Activated CD4-positive, alpha-beta T cell treated with anti-CD3 and anti-CD28 coated beads for 4 hours (primary cell): Measurements from ENCODE around the gene CCNY.
"Not testable (repeated sequence)": the region's sequence is repeated elsewhere in the genome, so short reads cannot be mapped to it uniquely, and the experiment has no call there.

ENCODE experiments used
- DNase-seq, 2 donors: peaks; one replicate each; pipeline ENCODE4 v3.0.0-alpha.2; 2020

The CCNY gene

DNA sequence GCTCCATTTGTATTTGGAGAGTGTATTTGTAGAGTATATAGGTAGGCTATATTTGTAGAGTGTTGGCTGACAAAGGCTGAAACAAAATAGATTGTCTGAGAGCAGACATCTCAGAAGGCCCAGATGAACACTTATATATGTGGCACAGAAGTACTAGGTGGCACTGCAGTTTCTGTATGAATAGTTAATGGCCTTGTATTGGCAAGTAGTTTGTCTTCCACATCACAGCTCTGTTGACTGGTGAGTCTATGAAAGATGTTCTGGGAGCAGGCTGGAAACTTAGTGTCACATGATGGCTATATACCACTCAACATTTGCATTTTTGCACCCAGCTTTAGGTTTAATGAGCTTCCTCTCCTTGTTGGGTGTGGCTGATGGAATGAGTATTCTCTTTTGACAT lies 51.9 kb downstream of the CCNY start:
- no peak for DNase-seq

DNA sequence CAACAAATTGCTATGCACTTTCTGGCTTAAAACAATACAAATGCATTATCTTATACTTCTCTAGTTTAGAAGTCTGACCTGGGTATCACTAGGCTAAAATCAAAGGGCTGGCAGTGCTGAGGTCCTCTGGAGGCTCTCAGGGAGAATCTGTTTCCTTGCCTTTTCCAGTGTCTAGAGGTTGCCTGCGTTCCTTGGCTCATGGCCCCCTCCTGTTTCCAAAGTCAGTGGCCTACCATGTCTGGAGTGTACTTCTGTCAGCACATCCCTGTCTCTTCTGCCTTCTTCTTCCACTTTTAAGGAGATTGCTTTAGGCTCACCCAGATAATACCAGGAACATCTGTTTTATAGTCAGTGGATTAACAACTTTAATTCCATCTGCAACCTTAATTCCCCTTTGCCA lies 52.4 kb downstream of the CCNY start:
- DNase-seq: no peak

DNA sequence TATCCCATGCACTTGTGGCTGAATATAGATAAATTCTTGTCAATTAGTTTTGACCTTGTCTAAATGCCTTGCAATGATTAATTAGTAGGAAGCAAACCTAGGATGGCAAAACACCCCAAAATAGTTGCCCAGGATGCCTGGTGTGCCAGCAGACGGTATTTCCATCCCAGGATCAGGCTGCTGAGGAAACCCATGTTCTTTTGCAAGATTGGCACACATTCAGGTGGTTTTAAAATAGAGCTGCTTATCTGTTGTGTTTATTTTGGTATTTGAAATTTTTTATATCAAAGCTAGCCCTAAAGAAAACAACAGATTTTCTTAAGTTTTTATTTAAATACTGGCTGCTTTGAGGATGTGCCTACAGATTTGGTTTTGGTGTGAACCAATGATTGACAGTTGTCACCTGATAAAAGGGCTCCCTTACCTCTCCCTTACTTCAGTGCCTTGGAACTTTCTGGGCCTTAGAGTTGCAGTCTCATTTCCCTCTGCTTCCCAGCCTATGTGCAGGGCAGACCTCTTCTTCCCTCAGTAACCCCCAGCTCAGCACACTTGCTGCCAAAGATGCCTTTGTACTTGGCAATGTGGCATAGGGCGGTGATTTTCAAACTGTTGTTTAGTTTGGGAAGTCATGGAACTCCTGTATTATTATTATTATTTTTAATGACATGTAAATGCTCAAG lies 54.0 kb downstream of the CCNY start:
- DNase-seq: no peak

DNA sequence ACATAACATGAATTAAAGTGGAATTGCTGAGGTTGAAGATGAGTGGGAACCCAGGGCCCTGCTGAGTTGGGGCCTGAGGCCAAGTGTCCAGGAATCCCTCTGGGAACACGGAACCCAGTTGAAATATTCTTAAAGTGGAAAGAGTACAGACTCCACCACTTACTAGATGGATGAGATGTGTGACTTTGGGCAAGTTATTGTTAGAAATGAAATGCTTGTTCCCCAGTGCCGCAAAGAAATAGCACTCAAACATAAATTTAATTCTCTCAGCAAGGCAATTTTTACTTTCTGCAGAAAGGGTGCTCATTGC lies 54.5 kb downstream of the CCNY start:
- no peak for DNase-seq

DNA sequence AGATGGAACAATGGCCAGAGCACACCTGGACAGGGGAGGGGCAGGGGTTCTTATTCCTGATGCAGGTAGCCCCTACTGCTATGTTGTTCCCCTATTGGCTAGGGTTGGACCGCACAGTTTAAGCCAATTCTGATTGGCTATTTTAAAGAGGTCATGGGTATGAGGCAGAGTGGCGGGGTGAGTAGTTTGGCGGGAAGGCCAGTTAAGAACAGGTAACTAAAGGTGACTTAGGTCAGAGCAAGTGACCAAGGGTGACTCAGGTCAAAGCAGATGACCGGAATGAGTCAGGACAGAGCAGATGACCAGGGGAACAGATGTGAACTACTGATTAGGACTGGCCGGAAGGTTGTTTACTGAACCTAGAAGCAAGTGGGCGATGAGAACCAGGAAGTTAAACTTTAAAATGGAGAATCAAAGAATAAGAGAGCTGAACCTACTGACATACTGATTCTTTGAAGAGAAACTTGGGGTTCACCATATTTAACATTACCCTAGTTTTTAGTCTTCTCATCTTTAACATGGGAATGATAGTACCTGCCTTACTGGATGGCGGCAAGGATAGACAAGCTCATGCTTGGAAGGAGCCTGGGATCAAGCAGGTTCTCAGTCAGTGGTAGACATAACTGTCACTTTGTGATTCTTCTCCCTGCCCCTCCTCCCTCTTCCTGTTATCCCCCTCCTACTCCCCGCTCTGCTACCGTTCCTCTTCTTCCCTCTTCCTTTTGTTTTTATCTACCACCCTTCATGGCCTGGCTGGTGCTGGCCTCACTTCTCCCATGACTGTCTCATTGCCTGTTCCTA lies 55.0 kb downstream of the CCNY start:
- DNase-seq: no peak

DNA sequence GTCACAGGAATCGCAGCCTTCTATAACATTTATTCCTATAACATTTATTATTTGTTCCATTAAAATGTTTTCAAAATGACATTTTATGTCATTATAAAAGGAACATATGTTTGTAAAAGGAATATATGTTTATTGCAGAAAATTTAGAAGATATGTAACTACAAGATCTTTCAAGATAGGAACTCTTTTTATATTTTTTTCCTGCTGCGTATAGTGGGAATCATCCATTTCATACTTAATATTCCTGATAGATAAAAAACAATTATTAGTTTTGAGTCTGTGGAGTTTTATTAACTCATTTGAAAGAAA lies 55.6 kb downstream of the CCNY start:
- DNase-seq: no peak

DNA sequence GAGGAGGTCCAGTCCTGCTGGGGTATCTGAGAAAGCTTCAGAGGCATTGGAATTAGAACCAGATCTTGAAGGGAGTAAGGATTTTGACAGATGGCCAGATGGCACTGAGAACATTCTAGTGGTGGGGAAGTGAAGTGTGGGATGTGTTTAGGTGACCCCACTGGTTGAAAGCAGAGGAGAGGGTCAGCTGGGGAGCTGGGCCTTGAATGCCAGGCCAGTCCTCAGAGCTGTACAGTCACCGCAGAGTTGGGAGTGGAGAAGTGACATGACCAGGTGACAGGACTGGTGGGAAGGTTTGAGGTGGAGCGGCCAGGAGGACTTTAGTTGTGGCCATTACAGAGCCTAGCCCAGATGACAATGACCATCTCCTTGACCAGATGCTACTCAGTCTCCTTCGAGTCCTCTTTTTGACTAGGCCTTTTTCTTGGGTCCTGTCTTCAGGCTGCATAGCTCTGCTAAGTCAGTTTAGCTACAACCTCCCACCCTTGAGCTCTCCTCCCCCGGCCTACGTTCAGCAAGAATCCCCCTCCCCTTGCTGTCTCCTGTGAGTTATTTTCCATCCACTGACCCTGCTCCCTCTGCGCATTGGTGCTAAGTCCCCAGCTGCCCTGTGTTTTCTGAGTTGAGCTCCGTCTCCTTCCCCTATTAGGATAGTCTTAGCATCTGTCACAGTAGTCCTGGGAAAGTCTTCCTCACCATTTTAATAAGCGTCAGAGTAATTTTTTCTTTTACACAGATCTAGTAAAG lies 56.3 kb downstream of the CCNY start:
- no peak for DNase-seq

DNA sequence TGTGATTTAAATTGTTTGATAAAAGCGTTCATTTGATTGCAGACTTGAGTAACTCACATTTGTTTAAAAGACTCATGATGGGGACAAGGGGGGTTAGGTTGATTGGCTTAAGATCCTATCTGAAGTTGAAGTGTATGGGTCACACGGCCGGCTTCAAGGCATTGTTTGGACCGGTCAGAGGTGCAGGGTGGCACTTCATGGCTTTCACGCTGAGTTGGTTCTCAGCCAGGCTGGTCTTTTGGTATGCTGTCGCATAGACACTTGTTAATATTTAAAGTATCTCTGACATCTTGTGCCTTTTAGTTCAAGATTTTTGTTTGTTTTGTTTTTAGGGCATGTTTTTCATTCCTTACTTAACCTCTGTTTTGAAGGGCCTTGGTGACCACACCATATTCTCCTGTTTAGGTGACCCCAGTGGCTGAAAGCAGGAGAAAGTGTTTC lies 58.1 kb downstream of the CCNY start:
- DNase-seq: no peak

DNA sequence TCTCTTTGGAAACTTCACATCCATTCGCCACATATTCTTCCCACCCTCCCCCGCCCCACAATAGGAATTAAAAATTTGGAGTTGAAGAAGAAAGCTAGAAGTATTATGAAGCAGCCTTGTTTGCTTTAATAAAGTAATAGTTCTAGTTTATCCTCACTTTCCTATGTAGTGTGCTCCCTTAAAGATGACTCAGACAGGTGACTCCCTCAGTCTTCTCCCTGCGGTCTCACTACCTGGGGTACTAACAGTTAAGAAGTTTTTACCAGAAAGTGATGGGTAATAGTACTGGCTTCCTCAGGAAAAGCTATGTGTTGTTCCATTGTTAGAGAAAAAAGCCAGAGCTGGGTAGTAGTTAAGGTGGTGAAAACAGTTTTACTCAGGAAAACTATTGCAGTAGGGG lies 58.6 kb downstream of the CCNY start:
- no peak for DNase-seq

DNA sequence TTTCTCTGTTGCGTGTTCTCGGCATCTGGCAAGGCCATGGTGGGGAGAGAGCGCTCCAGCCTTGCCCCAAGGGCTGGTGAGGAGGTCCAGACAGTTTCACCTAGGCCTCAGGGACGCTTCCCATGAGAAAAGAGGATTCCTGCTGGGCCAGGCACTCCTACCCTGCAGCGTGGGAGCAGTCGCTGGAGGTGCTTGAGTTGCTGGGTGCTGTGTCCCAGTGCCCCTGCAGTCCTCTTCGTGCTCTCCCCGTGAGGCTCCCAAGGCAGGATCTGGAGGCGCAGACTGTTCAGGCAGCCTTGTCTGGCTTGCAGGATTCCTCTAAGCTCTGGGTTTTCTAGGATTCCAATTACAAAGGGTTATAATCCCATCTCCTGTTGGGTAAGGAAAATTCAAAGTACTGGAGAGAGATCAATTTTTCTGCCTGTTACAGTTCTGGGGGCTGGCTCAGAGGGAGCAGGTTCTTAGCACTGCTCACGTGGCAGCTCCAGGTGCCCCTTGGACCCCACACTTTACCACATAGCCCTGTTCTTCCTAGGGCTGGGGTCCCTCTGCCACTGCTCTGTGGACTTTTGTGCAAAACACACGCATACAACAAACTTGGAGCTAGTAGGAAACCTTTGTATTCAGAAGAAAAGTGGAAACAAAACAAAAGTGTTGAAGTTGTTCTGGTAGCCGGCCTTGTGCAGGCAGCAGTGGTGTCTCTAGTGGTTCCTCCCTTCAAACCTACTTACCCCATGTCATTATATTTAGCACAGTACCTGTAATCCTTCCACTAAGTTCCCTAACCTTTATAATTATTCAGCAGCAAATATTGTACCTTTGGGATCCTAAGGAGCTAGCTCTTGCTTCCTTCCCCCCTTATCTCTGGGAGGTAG lies 60.5 kb downstream of the CCNY start:
- DNase-seq: no peak

DNA sequence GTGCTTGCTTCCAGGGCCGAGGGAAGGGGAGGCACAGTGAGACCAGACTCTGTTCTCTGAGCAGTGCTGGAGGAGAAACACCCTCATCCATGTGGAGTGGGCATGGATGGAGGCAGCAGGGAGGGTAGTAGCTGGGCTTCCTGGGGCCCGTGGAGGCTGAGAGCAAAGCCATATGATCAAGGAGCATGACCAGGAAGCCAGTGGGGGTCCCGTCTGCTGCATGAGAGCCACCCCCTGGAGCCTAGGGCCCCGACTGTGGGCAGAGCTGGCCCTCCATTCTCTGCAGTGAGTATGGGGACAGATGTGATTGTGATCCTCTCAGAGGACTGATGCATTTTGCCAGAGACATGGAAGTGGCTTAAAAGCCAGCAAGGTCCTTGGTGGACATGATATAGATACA lies 61.6 kb downstream of the CCNY start:
- no peak for DNase-seq

DNA sequence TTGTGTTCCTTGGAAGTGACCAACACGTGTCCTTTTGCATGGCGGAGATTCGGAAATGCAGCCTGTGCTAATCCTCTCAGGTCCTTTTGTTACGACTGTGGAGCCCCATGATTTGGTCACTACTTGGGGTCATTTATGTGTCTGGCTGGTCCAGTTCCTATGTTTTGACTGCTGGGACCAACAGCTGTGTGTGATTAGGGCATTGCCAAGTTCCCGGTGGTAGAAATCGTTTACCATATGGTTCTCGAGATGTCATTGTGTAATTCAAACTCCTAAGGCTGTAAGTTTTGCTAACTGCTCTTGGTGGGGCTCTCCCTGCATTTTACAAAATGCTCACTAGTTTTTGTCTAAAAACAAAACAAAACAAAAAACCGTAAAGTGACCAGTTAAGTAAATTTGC lies 62.0 kb downstream of the CCNY start:
- no peak for DNase-seq

DNA sequence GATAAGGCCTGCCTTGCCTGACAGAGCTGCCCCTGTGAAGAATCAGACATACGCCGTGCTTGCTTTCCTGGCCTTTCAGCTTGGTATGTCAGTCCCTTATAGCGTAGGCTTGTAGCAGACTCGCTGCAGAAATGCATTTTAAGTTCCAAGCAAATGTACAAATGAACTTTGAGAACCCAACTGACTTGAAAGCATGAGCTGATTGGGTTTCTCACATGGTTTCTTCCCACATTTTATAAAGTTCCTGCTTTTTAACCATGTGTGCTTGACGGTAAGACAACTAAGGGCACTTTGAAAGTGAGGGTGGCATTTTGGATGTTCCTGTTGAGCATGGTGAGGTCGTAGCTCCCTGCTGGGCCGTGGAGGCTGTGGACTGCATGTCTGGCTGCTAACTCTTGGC lies 62.6 kb downstream of the CCNY start:
- DNase-seq: no peak

DNA sequence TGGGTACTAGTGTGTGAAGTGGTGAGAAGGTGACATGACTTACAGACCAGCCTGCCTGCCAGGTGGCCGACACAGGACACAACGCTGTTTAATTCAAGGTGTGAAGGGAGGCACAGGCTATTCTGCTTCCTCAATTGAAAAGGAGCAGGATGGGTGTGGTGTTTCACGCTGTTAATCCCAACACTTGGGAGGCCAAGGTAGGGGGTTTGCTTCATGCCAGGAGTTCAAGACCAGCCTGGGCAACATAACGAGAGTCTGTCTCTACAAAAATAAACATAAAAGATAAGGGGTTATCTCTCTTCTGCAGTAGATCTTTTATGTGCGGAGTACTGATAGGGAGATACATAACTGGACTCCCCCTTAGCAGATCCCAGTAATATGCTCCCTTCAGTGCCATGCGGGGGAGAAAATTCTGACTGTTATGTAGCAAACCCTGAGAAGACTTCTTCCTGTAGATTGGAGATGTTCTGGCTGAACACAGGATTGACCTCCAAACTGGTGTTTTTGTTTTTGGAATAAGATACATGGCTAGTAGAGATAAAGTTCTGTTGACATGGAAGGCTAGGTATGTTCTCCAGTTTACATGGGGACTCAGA lies 63.2 kb downstream of the CCNY start:
- no peak for DNase-seq

DNA sequence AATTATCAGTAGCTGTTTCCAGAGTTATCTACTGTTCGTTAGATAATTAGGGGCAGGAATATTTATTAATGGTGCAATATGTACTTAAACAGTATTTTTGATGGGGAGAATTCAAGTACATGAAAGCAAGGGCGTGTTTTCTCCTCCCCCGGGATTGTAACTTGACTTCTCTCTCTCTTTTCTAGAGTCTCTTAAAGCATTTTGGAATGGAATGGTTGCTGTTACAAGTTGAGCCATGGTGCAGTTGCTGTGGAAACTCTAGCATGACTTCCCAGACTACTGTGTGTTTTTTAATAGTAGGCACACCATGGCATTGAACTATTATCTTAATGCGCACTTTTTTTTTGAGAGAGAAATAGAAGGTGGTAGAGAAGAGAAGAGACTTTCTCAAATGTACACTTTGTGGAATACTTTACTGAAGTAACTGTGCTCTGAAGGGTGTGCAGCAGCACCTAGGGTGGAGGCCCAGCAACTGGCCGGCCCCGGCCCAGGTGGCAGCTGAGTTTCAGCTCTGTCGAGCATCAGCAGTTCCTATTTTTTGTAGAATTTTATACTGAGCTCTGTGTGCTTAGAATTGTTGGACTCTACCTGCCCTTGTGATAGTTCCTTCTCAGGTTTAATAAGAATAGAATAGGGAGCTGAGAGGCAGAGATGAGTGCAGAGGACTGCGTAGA lies 64.4 kb downstream of the CCNY start:
- no peak for DNase-seq

DNA sequence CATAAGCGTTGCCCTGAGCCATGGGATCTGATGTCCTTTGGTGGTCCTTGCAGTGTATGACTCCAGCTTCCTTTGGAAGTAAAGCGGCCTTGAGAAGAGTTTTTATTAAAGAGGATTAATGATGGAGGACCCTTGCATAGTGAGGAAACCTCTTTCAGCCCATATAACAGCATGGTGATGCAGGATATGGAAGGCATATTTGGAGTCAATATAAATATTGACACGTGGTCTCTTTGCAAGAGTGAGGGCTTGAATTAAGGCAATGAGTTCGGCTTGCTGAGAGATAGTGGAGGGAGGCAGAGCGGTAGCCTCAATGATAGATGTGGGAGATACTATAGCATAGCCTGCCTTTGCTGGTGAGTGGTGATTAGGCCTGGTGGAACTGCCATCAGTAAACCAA lies 67.2 kb downstream of the CCNY start:
- DNase-seq: not testable (repeated sequence)

DNA sequence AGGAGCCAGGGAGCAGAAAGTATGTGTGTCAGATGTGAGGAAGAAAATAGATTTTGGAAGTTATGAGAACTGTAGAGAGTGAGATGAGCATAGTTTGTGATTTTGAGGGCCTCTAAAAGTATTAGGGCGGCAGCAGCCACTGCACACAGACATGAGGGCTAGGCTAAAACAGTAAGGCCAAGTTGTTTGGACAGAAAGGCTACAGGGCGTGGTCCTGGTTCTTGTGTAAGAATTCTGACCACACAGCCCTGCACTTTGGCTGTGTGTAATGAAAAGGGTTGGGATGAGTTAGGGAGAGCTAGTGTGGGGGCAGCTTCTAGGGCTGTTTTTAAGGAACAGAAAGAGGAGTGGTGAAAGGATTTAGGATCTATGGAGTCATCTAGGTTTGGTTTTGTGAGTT lies 67.8 kb downstream of the CCNY start:
- DNase-seq: not testable (repeated sequence)

DNA sequence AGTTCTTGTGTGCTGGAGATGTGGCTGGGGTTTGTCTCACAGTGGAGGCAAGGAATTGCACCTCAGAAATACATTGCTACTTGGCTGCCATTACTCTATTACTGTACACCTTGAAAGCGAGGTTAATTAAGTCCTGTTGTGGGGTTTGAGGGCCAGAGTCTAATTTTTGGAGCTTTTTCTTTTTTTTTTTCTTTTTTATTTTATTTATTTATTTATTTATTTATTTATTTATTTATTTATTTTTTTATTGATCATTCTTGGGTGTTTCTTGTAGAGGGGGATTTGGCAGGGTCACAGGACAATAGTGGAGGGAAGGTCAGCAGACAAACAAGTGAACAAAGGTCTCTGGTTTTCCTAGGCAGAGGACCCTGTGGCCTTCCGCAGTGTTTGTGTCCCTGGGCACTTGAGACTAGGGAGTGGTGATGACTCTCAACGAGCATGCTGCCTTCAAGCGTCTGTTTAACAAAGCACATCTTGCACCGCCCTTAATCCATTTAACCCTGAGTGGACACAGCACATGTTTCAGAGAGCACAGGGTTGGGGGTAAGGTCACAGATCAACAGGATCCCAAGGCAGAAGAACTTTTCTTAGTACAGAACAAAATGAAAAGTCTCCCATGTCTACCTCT lies 69.8 kb downstream of the CCNY start:
- DNase-seq: not testable (repeated sequence)

DNA sequence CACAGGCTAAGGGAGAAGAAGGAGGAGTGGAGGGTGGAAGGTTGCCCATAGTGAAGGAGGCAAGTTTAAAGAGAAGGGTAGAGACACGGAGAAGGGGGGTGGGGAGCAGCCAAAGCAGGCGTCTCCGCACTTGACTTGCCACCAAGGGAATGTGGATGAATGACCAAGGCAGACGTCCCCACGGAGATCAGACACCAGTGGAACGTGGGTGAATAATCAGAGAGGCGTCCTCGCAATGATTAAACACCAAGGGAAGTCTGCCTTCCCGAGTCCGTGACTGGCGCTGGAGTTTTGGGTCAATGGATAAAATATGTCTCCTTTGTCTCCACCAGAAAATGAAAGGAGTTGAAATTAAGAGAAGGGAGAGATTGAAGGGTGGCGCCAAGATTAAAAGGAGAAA lies 71.4 kb downstream of the CCNY start:
- DNase-seq: not testable (repeated sequence)

DNA sequence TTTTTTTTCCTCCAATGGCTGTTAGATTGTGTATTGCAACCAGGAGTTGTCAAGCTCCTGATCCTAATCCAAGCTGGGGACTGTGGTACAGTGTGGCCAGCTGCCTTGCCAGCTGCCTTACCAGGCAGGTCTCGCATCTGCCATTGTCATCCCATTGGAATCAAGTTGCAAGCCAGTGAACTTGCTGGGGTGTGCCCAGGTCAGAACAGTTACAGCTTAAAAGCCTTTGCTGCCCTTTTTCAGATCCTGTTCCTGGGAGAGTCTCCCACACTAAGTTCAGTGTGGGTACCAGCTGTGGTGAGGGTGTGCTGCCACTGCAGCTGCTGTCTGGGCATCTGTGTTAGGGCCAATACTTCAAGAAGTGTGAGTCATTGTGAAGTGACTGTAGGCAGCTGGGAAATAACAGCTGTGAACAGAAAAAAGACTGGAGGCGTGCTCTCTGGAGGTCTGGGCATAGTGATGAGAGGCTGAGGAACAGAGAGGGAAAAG lies 72.8 kb downstream of the CCNY start:
- DNase-seq: peak; percentile 10 to 11

DNA sequence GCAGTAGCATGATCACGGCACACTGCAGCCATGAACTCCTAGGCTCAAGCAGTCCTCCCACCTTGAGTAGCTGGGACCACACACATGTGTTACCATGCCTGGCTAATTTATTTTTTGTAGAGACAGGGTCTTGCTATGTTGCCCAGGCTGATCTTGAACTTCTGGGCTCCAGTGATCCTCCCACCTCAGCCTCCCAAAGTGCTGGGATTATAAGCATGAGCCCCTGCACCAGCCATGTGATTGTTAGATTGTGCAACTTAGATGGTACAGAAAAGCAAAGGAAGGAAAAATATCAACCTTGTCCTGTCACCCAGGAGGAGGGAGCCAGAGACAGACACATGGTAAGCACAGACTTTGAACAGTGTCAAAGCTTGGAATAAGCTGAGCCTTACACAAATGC lies 73.5 kb downstream of the CCNY start:
- DNase-seq: no peak
